H1 (cell line): ENCODE measurements around the gene DHDH. TPM values are rescaled to one million over a fixed set of nuclear protein-coding genes. Genes with fewer than 3 reads are reported as not detected.

Experiments used
- CTCF ChIA-PET: fragments of 300-600 bp; sonication (Branson Sonifier 250); formaldehyde crosslinking; loops from one replicate; lab custom pipeline; 2021; ENCODE audit not compliant: partially characterized antibody; lab: Charles Lee
- POLR2A ChIA-PET: fragments of 300-600 bp; sonication (Branson Sonifier 250); formaldehyde crosslinking; loops from one replicate; lab custom pipeline; 2021; ENCODE audit warnings: inconsistent platforms; ENCODE audit not compliant: partially characterized antibody; lab: Charles Lee
- DNase-seq, 2 experiments: peaks; one replicate each; pipeline versions ENCODE4 v3.0.0 to v3.0.0-alpha.2; 2010 to 2022; ENCODE audit warnings: low spot score in 2 of 2, low read depth in 1 of 2, mixed read lengths in 1 of 2
- FAIRE-seq: peaks from 2 replicates; lab custom pipeline; 2011; peaks lifted over from hg19 to GRCh38; lab: Jason Lieb, UNC
- H2AFZ ChIP-seq: 2 replicates; pipeline ENCODE4 v1.8.1; 2012; ENCODE audit warnings: low read length, inconsistent platforms
- H2AK5ac ChIP-seq: 2 replicates; pipeline ENCODE4 v1.6.1; 2013; ENCODE audit warnings: low read depth, low read length
- H2BK120ac ChIP-seq: replicated peaks from 2 replicates; pipeline ENCODE3; 2013; ENCODE audit warnings: low read depth, low read length, inconsistent platforms
- H2BK12ac ChIP-seq: 2 replicates; pipeline ENCODE4 v1.6.1; 2013; ENCODE audit warnings: low read depth, low read length
- H2BK15ac ChIP-seq: 2 replicates; pipeline ENCODE4 v1.6.1; 2013; ENCODE audit warnings: low read length
- H2BK20ac ChIP-seq: 2 replicates; pipeline ENCODE4 v1.6.1; 2013; ENCODE audit warnings: low read length
- H2BK5ac ChIP-seq: 2 replicates; pipeline ENCODE4 v1.6.1; 2013; ENCODE audit warnings: low read depth, low read length
- H3K14ac ChIP-seq: 2 replicates; pipeline ENCODE4 v1.6.1; 2013; ENCODE audit warnings: inconsistent platforms; ENCODE audit not compliant: insufficient read length
- H3K18ac ChIP-seq: 2 replicates; pipeline ENCODE4 v1.6.1; 2013; ENCODE audit warnings: low read length; ENCODE audit errors: extremely low read depth
- H3K23ac ChIP-seq: 2 replicates; pipeline ENCODE4 v1.6.1; 2013; ENCODE audit warnings: inconsistent platforms; ENCODE audit not compliant: insufficient read length
- H3K23me2 ChIP-seq: 2 replicates; pipeline ENCODE4 v1.6.1; 2013; ENCODE audit warnings: low read depth, low read length
- H3K27ac ChIP-seq: 2 replicates; pipeline ENCODE4 v1.6.1; 2011; ENCODE audit warnings: low read depth, low read length, inconsistent platforms
- H3K27me3 ChIP-seq, 4 experiments: replicated peaks in 1 of 4; 1 replicate in 1 of 4; 2 replicates in 3 of 4; pipeline versions ENCODE4 v1.6.1 to v1.8.1; 2011 to 2013; ENCODE audit warnings: low read length in 3 of 4, mild to moderate bottlenecking in 3 of 4, inconsistent platforms in 2 of 4, mixed read lengths in 2 of 4, moderate library complexity in 1 of 4; ENCODE audit not compliant: control insufficient read depth in 3 of 4, insufficient read depth in 3 of 4; ENCODE audit errors: extremely low read depth in 1 of 4
- H3K36me3 ChIP-seq, 4 experiments: 2 replicates each; pipeline versions ENCODE4 v1.6.1 to v1.8.1; 2011 to 2013; ENCODE audit warnings: mild to moderate bottlenecking in 4 of 4, low read length in 3 of 4, moderate library complexity in 2 of 4, control low read depth in 1 of 4, inconsistent platforms in 1 of 4; ENCODE audit not compliant: insufficient read depth in 4 of 4, control insufficient read depth in 2 of 4
- H3K4ac ChIP-seq: replicated peaks from 2 replicates; pipeline ENCODE3; 2013; ENCODE audit warnings: low read length, low read depth, mixed read lengths, inconsistent platforms; ENCODE audit not compliant: insufficient read length
- H3K4me1 ChIP-seq, 4 experiments: replicated peaks in 1 of 4; 1 replicate in 1 of 4; 2 replicates in 3 of 4; pipeline versions ENCODE4 v1.6.1 to v1.8.1; 2011 to 2013; ENCODE audit warnings: low read length in 3 of 4, inconsistent platforms in 2 of 4, mixed read lengths in 1 of 4; ENCODE audit not compliant: insufficient read depth in 4 of 4, control insufficient read depth in 3 of 4
- H3K4me2 ChIP-seq, 2 experiments: 2 replicates each; pipeline versions ENCODE4 v1.6.1 to v1.8.1; 2011 to 2013; ENCODE audit warnings: low read depth in 2 of 2, low read length in 2 of 2, control low read depth in 1 of 2, inconsistent platforms in 1 of 2, mild to moderate bottlenecking in 1 of 2; ENCODE audit not compliant: insufficient read depth in 1 of 2
- H3K4me3 ChIP-seq, 4 experiments: fragments of 200-600, 300-600 bp in 1 of 4; sonication (generic), shearing (Covaris generic), sonication (Bioruptor Twin) in 1 of 4; 2 replicates each; pipeline versions ENCODE4 v1.5.1 to v1.8.1; 2011 to 2016; ENCODE audit warnings: low read length in 4 of 4, low read depth in 3 of 4, control low read depth in 2 of 4, inconsistent platforms in 2 of 4, mild to moderate bottlenecking in 2 of 4, mixed read lengths in 1 of 4, moderate library complexity in 1 of 4; ENCODE audit not compliant: insufficient read depth in 2 of 4; ENCODE audit errors: extremely low read depth in 1 of 4
- H3K56ac ChIP-seq: replicated peaks from 2 replicates; pipeline ENCODE3; 2013; ENCODE audit warnings: low read depth, mild to moderate bottlenecking, mixed read lengths, low read length, inconsistent platforms; ENCODE audit not compliant: insufficient read length
- H3K79me1 ChIP-seq: 2 replicates; pipeline ENCODE4 v1.6.1; 2013; ENCODE audit warnings: low read depth, low read length, control low read depth
- H3K79me2 ChIP-seq, 2 experiments: 2 replicates each; pipeline versions ENCODE4 v1.6.1 to v1.8.1; 2012 to 2013; ENCODE audit warnings: low read length in 2 of 2, mild to moderate bottlenecking in 2 of 2, inconsistent platforms in 1 of 2; ENCODE audit not compliant: insufficient read depth in 2 of 2, control insufficient read depth in 1 of 2
- H3K9ac ChIP-seq, 4 experiments: replicated peaks in 1 of 4; 1 replicate in 1 of 4; 2 replicates in 3 of 4; pipeline versions ENCODE4 v1.6.1 to v1.8.1; 2011 to 2013; ENCODE audit warnings: low read depth in 3 of 4, low read length in 3 of 4, control low read depth in 2 of 4, mild to moderate bottlenecking in 2 of 4, moderate library complexity in 2 of 4, inconsistent platforms in 1 of 4; ENCODE audit errors: extremely low read depth in 1 of 4
- H3K9me3 ChIP-seq, 2 experiments: 2 replicates each; pipeline versions ENCODE4 v1.6.1 to v1.8.1; 2012 to 2013; ENCODE audit warnings: mild to moderate bottlenecking in 2 of 2, moderate library complexity in 2 of 2, control low read depth in 1 of 2, inconsistent platforms in 1 of 2, low read depth in 1 of 2, low read length in 1 of 2, mixed read lengths in 1 of 2; ENCODE audit not compliant: insufficient read depth in 2 of 2
- H4K20me1 ChIP-seq, 2 experiments: replicated peaks in 1 of 2; 2 replicates each; pipeline versions ENCODE3 to v1.8.1; 2011 to 2013; ENCODE audit warnings: inconsistent platforms in 2 of 2, low read length in 2 of 2, mild to moderate bottlenecking in 1 of 2; ENCODE audit not compliant: insufficient read depth in 2 of 2, control insufficient read depth in 1 of 2
- H4K5ac ChIP-seq: 2 replicates; pipeline ENCODE4 v1.6.1; 2013; ENCODE audit warnings: low read length, low read depth, mixed read lengths, inconsistent platforms; ENCODE audit not compliant: insufficient read length
- H4K8ac ChIP-seq: 2 replicates; pipeline ENCODE4 v1.8.0; 2013; ENCODE audit warnings: mild to moderate bottlenecking, moderate library complexity, low read length, inconsistent platforms; ENCODE audit not compliant: insufficient read depth; ENCODE audit errors: extremely low read depth
- H4K91ac ChIP-seq: replicated peaks from 2 replicates; pipeline ENCODE3; 2013; ENCODE audit warnings: low read length, mixed read lengths, inconsistent platforms; ENCODE audit not compliant: insufficient read length
- ATF2 ChIP-seq: IDR thresholded peaks from 2 replicates; pipeline ENCODE4 v1.6.1; 2012; ENCODE audit warnings: low read length, inconsistent platforms
- CHD1 ChIP-seq: IDR thresholded peaks from 2 replicates; pipeline ENCODE4 v1.6.1; 2012; ENCODE audit warnings: low read depth, low read length, improper control_type of control experiment
- E2F6 ChIP-seq: IDR thresholded peaks from 2 replicates; pipeline ENCODE4 v1.6.1; 2012; ENCODE audit warnings: inconsistent platforms
- FOSL1 ChIP-seq: IDR thresholded peaks from 2 replicates; pipeline ENCODE4 v1.6.1; 2011; ENCODE audit warnings: mild to moderate bottlenecking, low read depth, low read length, moderate library complexity; ENCODE audit not compliant: insufficient read depth
- JUND ChIP-seq: IDR thresholded peaks from 2 replicates; pipeline ENCODE4 v1.6.1; 2011; ENCODE audit warnings: mild to moderate bottlenecking, improper control_type of control experiment, low read length
- MAFK ChIP-seq: IDR thresholded peaks from 2 replicates; pipeline ENCODE4 v1.6.1; 2012; ENCODE audit warnings: low read depth, mild to moderate bottlenecking, improper control_type of control experiment, low read length
- POLR2A ChIP-seq, 2 experiments: IDR thresholded peaks; 1 replicate in 1 of 2; 2 replicates in 1 of 2; pipeline ENCODE4 v1.6.1; 2011; ENCODE audit warnings: low read depth in 2 of 2, low read length in 2 of 2, mild to moderate bottlenecking in 2 of 2; ENCODE audit errors: control extremely low read depth in 1 of 2
- RAD21 ChIP-seq, 2 experiments: IDR thresholded peaks in 1 of 2; conservative IDR thresholded peaks in 1 of 2; 2 replicates each; pipeline ENCODE4 v1.6.1; 2011; ENCODE audit warnings: low read depth in 2 of 2, low read length in 2 of 2, improper control_type of control experiment in 1 of 2, inconsistent platforms in 1 of 2, mild to moderate bottlenecking in 1 of 2, moderate library complexity in 1 of 2
- WGBS, 2 experiments: shearing (Covaris generic) in 1 of 2; methylation state at CpG; one replicate each; pipeline versions ENCODE4 v1.1.6 to v1.1.7; 2013 to 2015; ENCODE audit warnings: low lambda C conversion rate in 2 of 2, mixed read lengths in 2 of 2, inconsistent platforms in 1 of 2, low coverage in 1 of 2, missing lambda C conversion rate in 1 of 2; ENCODE audit not compliant: insufficient replicate concordance in 2 of 2, insufficient coverage in 1 of 2, insufficient read length in 1 of 2; ENCODE audit errors: extremely low coverage in 1 of 2, missing lambda C conversion rate in 1 of 2; 5-methylcytosine and 5-hydroxymethylcytosine counted together
- polyA plus RNA-seq, 7 experiments: library from polyadenylated mRNA; depleted of rRNA in 3 of 7; stranded (reverse) in 5 of 7; unstranded in 2 of 7; fragments of >200 nt in 5 of 7; fragments of 200-250 nt in 2 of 7; gene quantifications; 1 replicate in 5 of 7; 2 replicates in 1 of 7; 4 replicates in 1 of 7; pipeline versions ENCODE4 v1.2.1 to v1.2.3, GENCODE V29; 2011 to 2013; ENCODE audit warnings: missing spikeins in 2 of 7, mixed read lengths in 2 of 7
- total RNA-seq: library from RNA; stranded (reverse); fragmentation: NEBNext Ultra II Directional; extraction: Animal tissue kit (Norgen Biotek cat#: 25700); gene quantifications from 2 replicates; pipeline ENCODE4 v1.2.1, GENCODE V29; 2021

Gene DHDH
- total and polyA plus RNA-seq, 2 of the 8 experiments (the other 6 are each of a cell fraction or from before 2014, with no cell fraction given): 2.2 to 2.8 TPM

- Histone ChIP-seq H2BK12ac (peak overlapping the region; percentile 84), H4K20me1 (peaks cover 3 to 19% of the 10 kb centered on the region in 2 experiments), H4K5ac (peak overlapping the region; percentile 90), H3K79me2 (peaks cover 0 to 13% of the 10 kb centered on the region in 2 experiments; a peak in 2 of 4 replicates), H4K8ac (peak overlapping the region; percentile 89), H2BK5ac (peak overlapping the region; percentile 94), H3K4ac (peak overlapping the region; percentile 97), H3K9me3 (no peaks in the 10 kb centered on the region), H4K91ac (peak overlapping the region; percentile 96), H2BK15ac (peak overlapping the region; percentile 74; the same call in 1 of the 2 replicates), H2BK20ac (no peak overlapping the region), H3K79me1 (peaks cover 5% of the 10 kb centered on the region), H3K27me3 (no peaks in the 10 kb centered on the region), H3K23me2 (peaks cover 17% of the 10 kb centered on the region; the same call in 1 of the 2 replicates), H3K4me2 (peak overlapping the region; percentile 67 to 99), H3K27ac (peak overlapping the region; percentile 76), H2BK120ac (peak overlapping the region; percentile 67), H3K14ac (no peak overlapping the region), H3K4me3 (peak overlapping the region; percentile 24 to 59 (median 36)), H2AFZ (no peak overlapping the region), H3K56ac (peak overlapping the region; percentile 92), H3K18ac (peak overlapping the region; percentile 95), H2AK5ac (peak overlapping the region; percentile 91), H3K36me3 (peaks cover 0 to 25% (median 12%) of the 10 kb centered on the region in 4 experiments; a peak in 5 of 8 replicates), H3K9ac (peak overlapping the region in 3 of 4 experiments; percentile 43 to 80 (median 60); a peak in 6 of 7 replicates), H3K23ac (no peak overlapping the region), H3K4me1 (peaks cover 4 to 17% (median 12%) of the 10 kb centered on the region in 4 experiments)
- DNase-seq: peak; percentile 80 to 88
- ChIA-PET CTCF (interaction anchor here (0.6 to 1.9 kb wide), 7 partner anchors 8 to 1425 kb away, joined by 3 to 7 read pairs (median 6); partner anchors contain the start of gene RUVBL2), POLR2A (interaction anchor here (0.6 to 5.4 kb wide), 45 partner anchors 9 to 543 kb away, joined by 3 to 56 read pairs (median 3); partner anchors contain the start of genes BAX, DHDH, GYS1 and NUCB1)
- WGBS, 2 experiments: 11% methylated on average over 28 of the region's 28 CpGs; no CpG with 5 or more reads in 1 of the 2 experiments
- no peak for FAIRE-seq
- TF ChIP-seq MAFK (peak; percentile 97), CHD1 (no peak), POLR2A (IDR thresholded peaks at IDR 0.05; ENCODE audit: control extremely low read depth in 1 of 2, low read depth in 2 of 2, low read length in 2 of 2) (peak in 1 of 2 experiments; percentile 64; a peak in 2 of 3 replicates), E2F6 (peak; percentile 62; the same call in 1 of the 2 replicates), ATF2 (peak; percentile 92), JUND (peak; percentile 96), RAD21 (IDR thresholded peaks at IDR 0.05 in 1 of 2, conservative IDR thresholded peaks at IDR 0.05 in 1 of 2; ENCODE audit: low read depth in 2 of 2, low read length in 2 of 2) (no peak; a peak in 1 of 4 replicates), FOSL1 (no peak)
Observed at GRCh38 chr19:48963371-48964204, 30.1 kb downstream of the DHDH start.
